NCI-H1048 (cell line): Measurements from ENCODE around the gene TROAP.
"Not testable (repeated sequence)": the region's sequence is repeated elsewhere in the genome, so short reads cannot be mapped to it uniquely, and the experiment has no call there.

Source experiments
- DNase-seq: peaks from one replicate; lab custom pipeline; 2025; lab: John Stamatoyannopoulos, UW

The TROAP gene

GRCh38 chr12:49368240-49368600, 45.2 kb downstream of the TROAP start:
- no peak for DNase-seq

- no peak for DNase-seq
Measured at GRCh38 chr12:49369411-49370145, 46.5 kb downstream of the TROAP start.

- DNase-seq, result no peak
Measured at GRCh38 chr12:49370539-49370938, 47.5 kb downstream of the TROAP start.

GRCh38 chr12:49375406-49375805, 52.4 kb downstream of the TROAP start:
- DNase-seq, result no peak

GRCh38 chr12:49377386-49377785, 54.3 kb downstream of the TROAP start:
- DNase-seq, result no peak

GRCh38 chr12:49380184-49380583, 57.1 kb downstream of the TROAP start:
- DNase-seq, result not testable (repeated sequence)
